HG02610 (cell line): Measurements from ENCODE around the gene SHB.

Experiments
- ATAC-seq: cut with Tn5 transposase; IDR thresholded peaks from one replicate; pipeline ENCODE4 v1.9.1; 2021; ENCODE audit warnings: mild to moderate bottlenecking, moderate library complexity; ENCODE audit not compliant: unreplicated experiment

Gene SHB

GRCh38 chr9:37972351-37972848 is 96.6 kb downstream of the SHB start:
- ATAC-seq: no peak

- no peak for ATAC-seq
Observed at GRCh38 chr9:37971691-37972090, 97.3 kb downstream of the SHB start.

- no peak for ATAC-seq
Observed at GRCh38 chr9:37971108-37971459, 97.9 kb downstream of the SHB start.

GRCh38 chr9:37970301-37971107 is 98.5 kb downstream of the SHB start:
- ATAC-seq: no peak

GRCh38 chr9:37969558-37970300 is 99.3 kb downstream of the SHB start:
- ATAC-seq: no peak

GRCh38 chr9:37969130-37969529 is 99.9 kb downstream of the SHB start:
- ATAC-seq: no peak

- no peak for ATAC-seq
Observed at GRCh38 chr9:37968228-37968701, 100.8 kb downstream of the SHB start.

- ATAC-seq: no peak
Observed at GRCh38 chr9:37967761-37968080, 101.3 kb downstream of the SHB start.

- no peak for ATAC-seq
Observed at GRCh38 chr9:37967014-37967760, 101.8 kb downstream of the SHB start.

GRCh38 chr9:37966412-37967013 is 102.5 kb downstream of the SHB start:
- ATAC-seq: no peak

GRCh38 chr9:37965676-37966345 is 103.2 kb downstream of the SHB start:
- ATAC-seq: peak; percentile 60

- ATAC-seq: no peak
Observed at GRCh38 chr9:37965116-37965515, 103.9 kb downstream of the SHB start.

- ATAC-seq: no peak
Observed at GRCh38 chr9:37964740-37965081, 104.3 kb downstream of the SHB start.

- ATAC-seq: no peak
Observed at GRCh38 chr9:37963936-37964739, 104.9 kb downstream of the SHB start.

- ATAC-seq: no peak
Observed at GRCh38 chr9:37961351-37961750, 107.7 kb downstream of the SHB start.

GRCh38 chr9:37960631-37961030 is 108.4 kb downstream of the SHB start:
- ATAC-seq: no peak

GRCh38 chr9:37959976-37960375 is 109.1 kb downstream of the SHB start:
- no peak for ATAC-seq

- ATAC-seq: no peak
Observed at GRCh38 chr9:37958154-37958553, 110.9 kb downstream of the SHB start.

GRCh38 chr9:37957664-37957953 is 111.4 kb downstream of the SHB start:
- no peak for ATAC-seq
